SK-N-MC (cell line): Measurements from ENCODE around the gene IL4R.

Experiments used
- DNase-seq: peaks from one replicate; pipeline ENCODE4 v3.0.0-alpha.2; 2011; ENCODE audit warnings: low read depth, low spot score
- H3K27ac ChIP-seq: fragments of 200-600 bp; sonication (generic); 2 replicates; pipeline ENCODE4 v1.5.1; 2016; ENCODE audit warnings: mixed run types
- H3K36me3 ChIP-seq: fragments of 200-600 bp; sonication (generic); 2 replicates; pipeline ENCODE4 v1.6.1; 2017; ENCODE audit warnings: antibody characterized with exemption, low read length, mixed read lengths; ENCODE audit not compliant: insufficient read depth
- H3K4me3 ChIP-seq: fragments of 200-600 bp; sonication (generic); 2 replicates; pipeline ENCODE4 v1.5.1; 2016
- H3K9ac ChIP-seq: fragments of 200-600 bp; sonication (generic); 2 replicates; pipeline ENCODE4 v1.8.0; 2017; ENCODE audit warnings: mixed run types, mixed read lengths; ENCODE audit not compliant: insufficient read length
- H3K9me3 ChIP-seq: fragments of 200-600 bp; sonication (generic); 2 replicates; pipeline ENCODE4 v1.6.1; 2017; ENCODE audit warnings: low read depth, mild to moderate bottlenecking, antibody characterized with exemption, low read length, moderate library complexity, mixed read lengths
- EZH2 ChIP-seq: fragments of 200-600 bp; sonication (generic); IDR thresholded peaks from one replicate; pipeline ENCODE4 v1.6.1; 2017; ENCODE audit warnings: antibody characterized with exemption
- FOXP2 ChIP-seq: optimal IDR thresholded peaks from 2 replicates; pipeline ENCODE3; 2011; ENCODE audit warnings: mild to moderate bottlenecking, moderate library complexity; ENCODE audit not compliant: insufficient read depth; ENCODE audit errors: extremely low read length, control extremely low read depth
- POLR2AphosphoS5 ChIP-seq: IDR thresholded peaks from 2 replicates; pipeline ENCODE4 v1.6.1; 2012; ENCODE audit warnings: mild to moderate bottlenecking, low read depth, low read length, borderline replicate concordance

Gene IL4R

GRCh38 chr16:27370318-27370717 is 56.5 kb downstream of the IL4R start:
- no peak overlapping the region for H3K9ac ChIP-seq
- TF ChIP-seq FOXP2 (no peak), EZH2 (no peak), POLR2AphosphoS5 (no peak)
- no peaks in the 10 kb centered on the region for H3K36me3 ChIP-seq
- no peak overlapping the region for H3K4me3 ChIP-seq
- no peak overlapping the region for H3K27ac ChIP-seq
- DNase-seq = no peak
- no peaks in the 10 kb centered on the region for H3K9me3 ChIP-seq

GRCh38 chr16:27373312-27373711 is 59.5 kb downstream of the IL4R start:
- Histone ChIP-seq H3K27ac (no peak overlapping the region), H3K9ac (no peak overlapping the region)

GRCh38 chr16:27374221-27374803 is 60.5 kb downstream of the IL4R start:
- no peak for DNase-seq
- Histone ChIP-seq H3K9me3 (no peaks in the 10 kb centered on the region), H3K4me3 (no peak overlapping the region), H3K9ac (no peak overlapping the region), H3K27ac (no peak overlapping the region), H3K36me3 (no peaks in the 10 kb centered on the region)
- no peak for TF ChIP-seq FOXP2
- no peak for TF ChIP-seq EZH2

More at GRCh38 chr16:27373312-27373711, 59.5 kb downstream of the IL4R start:
- H3K36me3 ChIP-seq = no peaks in the 10 kb centered on the region
- H3K4me3 ChIP-seq = no peak overlapping the region
- no peak for TF ChIP-seq EZH2
- no peak for TF ChIP-seq POLR2AphosphoS5
- TF ChIP-seq FOXP2 = no peak
- no peaks in the 10 kb centered on the region for H3K9me3 ChIP-seq
- no peak for DNase-seq

GRCh38 chr16:27374804-27375425 is 61.1 kb downstream of the IL4R start:
- H3K27ac ChIP-seq = no peak overlapping the region
- TF ChIP-seq POLR2AphosphoS5 (no peak), EZH2 (no peak), FOXP2 (no peak)
- no peaks in the 10 kb centered on the region for H3K9me3 ChIP-seq
- H3K4me3 ChIP-seq = no peak overlapping the region
- no peaks in the 10 kb centered on the region for H3K36me3 ChIP-seq
- no peak for DNase-seq
- no peak overlapping the region for H3K9ac ChIP-seq

GRCh38 chr16:27377666-27378485 is 64.1 kb downstream of the IL4R start:
- DNase-seq = no peak
- H3K9me3 ChIP-seq = no peaks in the 10 kb centered on the region
- TF ChIP-seq EZH2 = no peak
- TF ChIP-seq POLR2AphosphoS5 = no peak
- no peak for TF ChIP-seq FOXP2
- no peak overlapping the region for H3K9ac ChIP-seq
- no peak overlapping the region for H3K27ac ChIP-seq
- no peak overlapping the region for H3K4me3 ChIP-seq
- no peaks in the 10 kb centered on the region for H3K36me3 ChIP-seq

- no peak overlapping the region for H3K27ac ChIP-seq
- TF ChIP-seq EZH2 (no peak), FOXP2 (no peak), POLR2AphosphoS5 (no peak)
- no peak overlapping the region for H3K9ac ChIP-seq
- no peak for DNase-seq
- H3K36me3 ChIP-seq = no peaks in the 10 kb centered on the region
- no peak overlapping the region for H3K4me3 ChIP-seq
- no peaks in the 10 kb centered on the region for H3K9me3 ChIP-seq
These were observed 65.2 kb downstream of the IL4R start for GRCh38 chr16:27378871-27379481.

- H3K4me3 ChIP-seq = no peak overlapping the region
- no peak for TF ChIP-seq FOXP2
- no peak for TF ChIP-seq EZH2
- no peak for TF ChIP-seq POLR2AphosphoS5
- H3K27ac ChIP-seq = no peak overlapping the region
These were observed 66.1 kb downstream of the IL4R start for GRCh38 chr16:27379919-27380318.

GRCh38 chr16:27381236-27381635 is 67.5 kb downstream of the IL4R start:
- no peak for TF ChIP-seq FOXP2
- no peak for TF ChIP-seq POLR2AphosphoS5
- no peak for TF ChIP-seq EZH2

More at GRCh38 chr16:27379919-27380318, 66.1 kb downstream of the IL4R start:
- Histone ChIP-seq H3K9ac (no peak overlapping the region), H3K9me3 (no peaks in the 10 kb centered on the region), H3K36me3 (no peaks in the 10 kb centered on the region)
- no peak for DNase-seq

More at GRCh38 chr16:27381236-27381635, 67.5 kb downstream of the IL4R start:
- no peaks in the 10 kb centered on the region for H3K9me3 ChIP-seq
- DNase-seq = no peak
- H3K36me3 ChIP-seq = no peaks in the 10 kb centered on the region
- H3K9ac ChIP-seq = no peak overlapping the region
- no peak overlapping the region for H3K4me3 ChIP-seq
- no peak overlapping the region for H3K27ac ChIP-seq
